Keratinocyte (primary cell): ENCODE results near the gene DNAJB2. TPM values are rescaled to one million over a fixed set of nuclear protein-coding genes. Genes with fewer than 3 reads are reported as not detected.

ENCODE experiments used
- DNase-seq: peaks from one replicate; pipeline ENCODE4 v3.0.0-alpha.2; 2011; ENCODE audit warnings: low read depth, missing footprints, low spot score
- FAIRE-seq: peaks from 2 replicates; lab custom pipeline; 2011; peaks lifted over from hg19 to GRCh38; lab: Jason Lieb, UNC
- H2AFZ ChIP-seq: 2 replicates; pipeline ENCODE4 v1.6.0; 2012; ENCODE audit warnings: low read length, control low read depth, inconsistent platforms; ENCODE audit not compliant: control insufficient read depth
- H3K27ac ChIP-seq: 2 replicates; pipeline ENCODE4 v1.5.1; 2011; ENCODE audit warnings: low read length; ENCODE audit not compliant: control insufficient read depth, insufficient read depth
- H3K27me3 ChIP-seq: 3 replicates; pipeline ENCODE4 v1.6.0; 2011; ENCODE audit warnings: low read length; ENCODE audit not compliant: control insufficient read depth, insufficient read depth; ENCODE audit errors: extremely low read depth
- H3K36me3 ChIP-seq, 2 experiments: 2 replicates in 1 of 2; 3 replicates in 1 of 2; pipeline ENCODE4 v1.5.1; 2011; ENCODE audit warnings: low read length in 2 of 2, mild to moderate bottlenecking in 1 of 2; ENCODE audit not compliant: control insufficient read depth in 2 of 2, insufficient read depth in 2 of 2; ENCODE audit errors: extremely low read depth in 1 of 2
- H3K4me1 ChIP-seq: 3 replicates; pipeline ENCODE4 v1.5.1; 2011; ENCODE audit warnings: low read length; ENCODE audit not compliant: control insufficient read depth, insufficient read depth; ENCODE audit errors: extremely low read depth
- H3K4me2 ChIP-seq: 3 replicates; pipeline ENCODE4 v1.6.0; 2011; ENCODE audit warnings: low read depth, low read length; ENCODE audit not compliant: control insufficient read depth, insufficient read depth; ENCODE audit errors: extremely low read depth
- H3K4me3 ChIP-seq, 3 experiments: fragments of 200-600 bp in 1 of 3; sonication (generic) in 1 of 3; 2 replicates in 2 of 3; 3 replicates in 1 of 3; pipeline ENCODE4 v1.5.1; 2011 to 2016; ENCODE audit warnings: low read length in 3 of 3, mild to moderate bottlenecking in 3 of 3, control low read depth in 2 of 3, inconsistent platforms in 1 of 3, low read depth in 1 of 3, mixed read lengths in 1 of 3, mixed run types in 1 of 3, moderate library complexity in 1 of 3; ENCODE audit not compliant: control insufficient read depth in 2 of 3, insufficient read depth in 2 of 3; ENCODE audit errors: extremely low read depth in 1 of 3
- H3K79me2 ChIP-seq: 2 replicates; pipeline ENCODE4 v1.6.0; 2012; ENCODE audit warnings: low read length; ENCODE audit not compliant: control insufficient read depth, insufficient read depth
- H3K9ac ChIP-seq: 3 replicates; pipeline ENCODE4 v1.6.0; 2011; ENCODE audit warnings: low read length; ENCODE audit not compliant: control insufficient read depth, insufficient read depth; ENCODE audit errors: extremely low read depth
- H3K9me1 ChIP-seq: 3 replicates; pipeline ENCODE4 v1.6.0; 2011; ENCODE audit warnings: low read length; ENCODE audit not compliant: control insufficient read depth, insufficient read depth; ENCODE audit errors: extremely low read depth
- H3K9me3 ChIP-seq: 2 replicates; pipeline ENCODE4 v1.5.1; 2012; ENCODE audit warnings: low read depth, low read length; ENCODE audit not compliant: control insufficient read depth
- H4K20me1 ChIP-seq: 3 replicates; pipeline ENCODE4 v1.6.0; 2011; ENCODE audit warnings: low read length; ENCODE audit not compliant: control insufficient read depth, insufficient read depth; ENCODE audit errors: extremely low read depth
- CTCF ChIP-seq, 3 experiments: IDR thresholded peaks in 1 of 3; conservative IDR thresholded peaks in 1 of 3; optimal IDR thresholded peaks in 1 of 3; 2 replicates in 2 of 3; 3 replicates in 1 of 3; pipeline versions ENCODE3 to v1.5.1; 2011; ENCODE audit warnings: low read length in 3 of 3, mild to moderate bottlenecking in 3 of 3, moderate library complexity in 2 of 3, control low read depth in 1 of 3, inconsistent platforms in 1 of 3; ENCODE audit not compliant: insufficient read depth in 2 of 3; ENCODE audit errors: extremely low read depth in 1 of 3
- EZH2 ChIP-seq: IDR thresholded peaks from one replicate; pipeline ENCODE4 v1.6.1; 2012; ENCODE audit warnings: inconsistent platforms, mild to moderate bottlenecking, low read length, moderate library complexity
- dilution Hi-C: fragments of 300-500 bp; cut with MboI; formaldehyde crosslinking; loops from one replicate; pipeline ENCODE4 v1.7.0; 2020; ENCODE audit warnings: low sequenced_read_pairs; ENCODE audit not compliant: extremely low pct_ligation_motif_present
- polyA plus RNA-seq, 5 experiments: library from polyadenylated mRNA; depleted of rRNA in 3 of 5; stranded (reverse) in 3 of 5; stranded (forward) in 1 of 5; unstranded in 1 of 5; fragments of >200 nt; gene quantifications; 1 replicate in 1 of 5; 2 replicates in 3 of 5; 3 replicates in 1 of 5; pipeline versions ENCODE4 v1.2.1 to v1.2.3, GENCODE V29; 2011 to 2012; ENCODE audit warnings: missing spikeins in 2 of 5, low read depth in 1 of 5, low replicate concordance in 1 of 5

DNAJB2 gene
- polyA plus RNA-seq, 1 donor (not counting 4 experiments of a cell fraction or from before 2014, with no cell fraction given): 51.7 TPM

GRCh38 chr2:219291394-219291793, 12.2 kb downstream of the DNAJB2 start:
- H3K4me3 ChIP-seq: no peak overlapping the region
- no peak overlapping the region for H3K27ac ChIP-seq
- TF ChIP-seq EZH2 (no peak), CTCF (optimal IDR thresholded peaks at IDR 0.05 in 1 of 3, IDR thresholded peaks at IDR 0.05 in 1 of 3, conservative IDR thresholded peaks at IDR 0.05 in 1 of 3; ENCODE audit: extremely low read depth in 1 of 3, insufficient read depth in 2 of 3, low read length in 3 of 3) (no peak)
- no peak overlapping the region for H3K9ac ChIP-seq
- no peaks in the 10 kb centered on the region for H3K79me2 ChIP-seq
- no peak overlapping the region for H2AFZ ChIP-seq
- no peaks in the 10 kb centered on the region for H3K9me1 ChIP-seq
- no peaks in the 10 kb centered on the region for H3K9me3 ChIP-seq
- dilution Hi-C loops: no loop called here
- peaks cover 22% of the 10 kb centered on the region for H3K4me1 ChIP-seq
- DNase-seq (no peak), FAIRE-seq (no peak)
- no peak overlapping the region for H3K4me2 ChIP-seq
- no peaks in the 10 kb centered on the region for H3K36me3 ChIP-seq
- no peaks in the 10 kb centered on the region for H3K27me3 ChIP-seq
- H4K20me1 ChIP-seq: no peaks in the 10 kb centered on the region

- H3K9ac ChIP-seq: no peak overlapping the region
- dilution Hi-C loops: no loop called here
- no peaks in the 10 kb centered on the region for H3K9me3 ChIP-seq
- H3K4me3 ChIP-seq: no peak overlapping the region
- DNase-seq: no peak
- no peak for TF ChIP-seq EZH2
- no peak for TF ChIP-seq CTCF (optimal IDR thresholded peaks at IDR 0.05 in 1 of 3, IDR thresholded peaks at IDR 0.05 in 1 of 3, conservative IDR thresholded peaks at IDR 0.05 in 1 of 3; ENCODE audit: extremely low read depth in 1 of 3, insufficient read depth in 2 of 3, low read length in 3 of 3)
- H3K27ac ChIP-seq: no peak overlapping the region
- no peak overlapping the region for H3K4me2 ChIP-seq
- H2AFZ ChIP-seq: no peak overlapping the region
- H3K9me1 ChIP-seq: no peaks in the 10 kb centered on the region
- FAIRE-seq: no peak
- H3K27me3 ChIP-seq: no peaks in the 10 kb centered on the region
- no peaks in the 10 kb centered on the region for H4K20me1 ChIP-seq
- H3K4me1 ChIP-seq: peaks cover 15% of the 10 kb centered on the region
- H3K36me3 ChIP-seq: no peaks in the 10 kb centered on the region
- H3K79me2 ChIP-seq: no peaks in the 10 kb centered on the region
Measured at GRCh38 chr2:219291910-219292490, 12.8 kb downstream of the DNAJB2 start.
